ENCODE results near the gene MEGF9.
"Not testable (repeated sequence)": the region's sequence is repeated elsewhere in the genome, so short reads cannot be mapped to it uniquely, and the experiment has no call there.

DNA sequence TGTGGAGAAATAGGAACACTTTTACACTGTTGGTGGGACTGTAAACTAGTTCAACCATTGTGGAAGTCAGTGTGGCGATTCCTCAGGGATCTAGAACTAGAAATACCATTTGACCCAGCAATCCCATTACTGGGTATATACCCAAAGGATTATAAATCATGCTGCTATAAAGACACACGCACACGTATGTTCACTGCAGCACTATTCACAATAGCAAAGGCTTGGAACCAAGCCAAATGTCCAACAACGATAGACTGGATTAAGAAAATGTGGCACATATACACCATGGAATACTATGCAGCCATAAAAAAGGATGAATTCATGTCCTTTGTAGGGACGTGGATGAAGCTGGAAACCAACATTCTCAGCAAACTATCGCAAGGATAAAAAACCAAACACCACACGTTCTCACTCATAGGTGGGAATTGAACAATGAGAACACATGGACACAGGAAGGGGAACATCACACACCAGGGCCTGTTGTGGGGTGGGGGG lies 162.0 kb downstream of the MEGF9 start:
- TF ChIP-seq POLR2A, CTCF, EP300 (IDR thresholded peaks at IDR 0.05): not testable (repeated sequence)

All from tibial nerve (tissue), 4 donors.